GM19023 (cell line): Measurements from ENCODE around the gene NKIRAS2.

Experiments
- ATAC-seq: cut with Tn5 transposase; IDR thresholded peaks from one replicate; pipeline ENCODE4 v1.9.1; 2021; ENCODE audit warnings: mild to moderate bottlenecking, moderate library complexity; ENCODE audit not compliant: unreplicated experiment

Gene NKIRAS2

GRCh38 chr17:42019509-42020404 lies at the start of gene NKIRAS2:
Gene NKIRAS2 (plus strand): TSS chr17:42020090. CDS start chr17:42021578, 1,488 bp downstream.
- peak; percentile 59 for ATAC-seq

- no peak for ATAC-seq
Measured at GRCh38 chr17:41970901-41971331, 49.0 kb upstream of the NKIRAS2 start.

DNA sequence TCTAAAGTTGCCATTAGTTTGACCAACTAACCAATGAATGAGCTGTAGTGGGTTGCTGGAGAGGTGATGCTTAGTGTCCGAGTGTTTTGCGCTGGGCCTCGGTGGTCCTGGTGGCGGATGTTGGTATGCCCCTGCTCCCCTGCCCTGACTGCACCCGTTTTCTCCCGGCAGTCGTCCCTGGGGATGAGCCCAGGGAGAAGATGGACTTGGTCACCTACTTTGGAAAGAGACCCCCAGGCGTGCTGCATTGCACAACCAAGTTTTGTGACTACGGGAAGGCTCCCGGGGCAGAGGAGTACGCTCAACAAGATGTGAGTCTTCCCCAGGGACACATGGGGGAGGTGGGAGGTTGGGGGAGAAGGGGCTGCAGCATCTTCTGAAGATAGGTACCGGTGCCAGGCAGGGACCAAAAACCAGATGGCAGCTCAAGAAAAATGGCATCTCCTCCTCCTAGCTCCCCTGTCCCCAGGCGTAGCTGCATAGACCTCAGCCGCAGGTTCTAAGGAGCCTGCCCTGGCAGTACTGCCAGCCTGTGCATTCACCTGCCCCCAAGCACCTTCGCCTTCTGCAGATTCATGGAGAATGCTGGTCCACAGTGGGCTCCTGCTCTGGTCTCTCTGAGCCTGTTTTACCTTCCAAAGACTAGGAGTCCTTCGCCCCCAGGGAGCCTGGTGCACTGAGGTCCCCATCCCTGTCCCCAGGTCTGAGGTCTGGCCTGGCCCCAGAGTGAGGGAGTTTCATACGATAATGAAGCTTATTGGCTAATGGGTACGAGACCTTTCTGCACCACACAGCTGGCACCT lies 48.0 kb upstream of the NKIRAS2 start:
- ATAC-seq = no peak

DNA sequence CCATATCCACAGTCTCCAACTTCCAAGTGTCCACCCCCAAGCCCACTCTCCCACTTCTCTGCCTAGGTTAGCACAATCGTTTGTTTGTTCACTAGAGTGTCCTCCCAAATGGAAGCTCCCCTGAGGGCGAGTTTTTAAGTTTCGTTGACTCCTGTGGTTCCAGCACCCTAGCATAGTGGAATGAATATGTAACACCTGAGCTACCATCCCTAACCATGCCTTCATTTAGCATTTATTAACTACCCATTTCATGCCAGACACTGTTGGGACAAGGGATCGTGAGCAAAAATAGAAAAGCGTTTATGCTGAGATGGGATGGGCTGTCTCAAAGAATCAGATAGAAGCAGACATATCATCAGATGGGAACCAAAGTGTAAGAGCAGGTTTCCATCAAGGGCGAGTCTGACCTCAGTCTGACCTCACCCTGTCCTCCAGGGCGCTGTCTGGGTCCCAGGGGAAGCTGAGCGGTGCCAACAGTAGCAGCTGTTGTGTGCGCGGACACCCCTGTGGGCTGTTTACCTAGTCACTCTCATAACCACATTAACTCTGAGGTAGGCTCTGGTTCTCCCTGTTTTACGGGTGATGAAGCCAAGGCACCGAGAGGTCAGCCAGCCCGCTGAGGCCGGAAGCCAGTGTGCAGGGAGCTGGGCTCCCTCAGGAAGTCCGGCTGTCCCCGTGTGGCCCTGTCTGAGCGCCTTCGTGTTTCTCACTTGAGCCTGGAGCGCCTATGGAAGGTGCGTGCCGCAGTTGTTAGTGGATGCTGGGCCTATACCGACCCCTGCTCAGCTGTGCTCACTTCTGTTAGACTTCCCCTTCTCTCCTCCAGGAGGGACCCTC lies 47.1 kb upstream of the NKIRAS2 start:
- peak; percentile 58 for ATAC-seq

GRCh38 chr17:41973408-41973811 lies 46.5 kb upstream of the NKIRAS2 start:
- ATAC-seq = no peak

GRCh38 chr17:41974031-41974430 lies 45.9 kb upstream of the NKIRAS2 start:
- ATAC-seq = no peak

- ATAC-seq = no peak
Measured at GRCh38 chr17:41974658-41975057, 45.2 kb upstream of the NKIRAS2 start.

DNA sequence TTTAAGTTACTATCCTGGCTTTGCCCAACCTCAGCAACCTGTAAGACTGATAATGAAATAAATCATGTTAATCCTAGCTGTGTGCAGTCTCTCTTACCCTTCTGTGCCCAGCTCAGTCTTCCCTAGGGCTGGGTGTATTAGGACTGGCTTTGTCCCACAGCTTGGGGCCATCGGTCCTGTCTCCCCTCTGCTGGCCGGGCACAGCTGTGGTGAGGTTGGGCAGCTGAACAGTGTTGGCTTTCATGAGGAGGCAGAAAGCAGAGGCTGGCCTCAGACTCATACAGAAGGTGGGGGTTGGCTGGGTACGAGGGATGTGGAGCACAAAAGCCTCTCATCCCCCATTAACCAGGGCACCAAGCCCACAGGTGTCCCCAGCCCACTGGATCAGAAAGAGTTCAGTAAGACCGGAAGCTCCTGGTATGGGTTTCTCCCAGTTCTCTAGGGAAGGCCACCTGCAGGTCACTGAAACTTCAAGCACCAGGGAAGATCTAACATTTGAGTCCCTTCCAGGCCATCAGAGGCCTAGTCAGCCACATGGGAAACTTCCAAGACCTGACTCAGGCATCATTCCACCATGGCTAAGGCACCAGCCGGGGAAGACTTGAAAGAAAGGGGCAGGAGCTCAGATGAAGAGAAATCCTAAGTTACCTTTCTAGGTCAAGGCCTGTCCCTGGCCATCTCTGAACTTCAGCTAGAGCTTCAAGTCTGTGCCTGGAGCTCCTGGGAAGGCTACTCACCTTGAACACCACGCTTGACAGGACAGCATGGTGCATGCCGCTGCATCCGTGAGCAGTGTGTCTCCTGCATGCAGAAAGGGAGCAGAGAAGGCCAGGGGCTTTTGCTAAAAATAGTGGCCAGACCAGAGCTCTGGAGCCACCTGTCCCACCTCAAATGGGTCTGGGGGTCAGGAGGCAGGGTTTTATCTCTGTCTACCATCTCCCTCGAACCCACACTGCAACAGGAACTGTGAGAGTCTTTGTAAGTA lies 44.5 kb upstream of the NKIRAS2 start:
- no peak for ATAC-seq

DNA sequence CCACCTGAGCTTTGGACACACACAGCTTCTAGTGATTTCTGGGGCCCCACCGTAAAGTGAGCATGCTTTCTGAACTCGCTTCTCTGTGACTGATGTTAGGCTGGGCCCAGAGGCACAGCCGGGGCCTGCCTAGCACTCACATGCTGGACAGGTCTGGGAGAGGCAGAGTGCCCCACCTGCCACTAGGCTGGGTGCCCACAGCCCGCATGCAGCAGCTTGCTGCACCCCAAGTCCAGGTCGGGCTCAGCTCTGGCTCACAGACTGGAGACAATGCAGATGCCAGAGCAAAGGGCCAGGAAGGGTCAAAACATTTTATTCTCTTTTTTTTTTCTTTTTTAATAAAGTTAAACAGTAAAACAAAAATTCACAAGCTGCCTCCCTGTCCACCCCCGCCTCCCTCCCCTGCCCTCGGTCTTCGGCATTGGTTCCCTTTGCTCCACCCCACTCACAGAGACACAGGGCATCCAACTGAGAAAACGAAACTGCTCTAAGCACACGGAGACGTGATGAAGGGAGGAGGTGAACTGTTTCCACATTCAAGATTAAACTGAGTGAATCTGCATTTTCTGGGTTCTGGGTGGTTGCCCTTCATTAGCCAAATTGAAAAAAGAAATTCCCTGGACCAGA lies 43.6 kb upstream of the NKIRAS2 start:
- ATAC-seq = no peak

DNA sequence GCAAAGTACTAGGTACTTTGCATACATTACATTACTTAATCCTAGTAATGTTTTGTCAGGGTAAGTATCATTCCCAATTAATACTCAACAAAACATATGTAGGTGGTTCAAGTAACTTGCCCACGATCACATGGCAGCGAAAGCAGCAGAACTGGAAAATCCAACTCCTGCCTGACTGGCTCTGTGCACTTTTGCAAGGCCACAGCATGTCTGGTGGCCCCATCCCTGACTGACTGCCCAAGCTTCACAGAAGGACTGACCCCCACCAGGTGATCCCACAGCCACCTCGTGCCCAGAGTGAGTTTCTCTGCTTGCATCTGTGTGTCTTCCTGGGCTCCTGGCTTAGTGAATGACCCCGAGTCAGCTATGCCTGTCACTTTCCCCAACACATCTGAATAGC lies 41.9 kb upstream of the NKIRAS2 start:
- no peak for ATAC-seq

GRCh38 chr17:41982026-41982760 lies 37.7 kb upstream of the NKIRAS2 start:
- no peak for ATAC-seq

- ATAC-seq = no peak
Measured at GRCh38 chr17:41984454-41984853, 35.4 kb upstream of the NKIRAS2 start.

GRCh38 chr17:41985919-41986318 lies 34.0 kb upstream of the NKIRAS2 start:
- ATAC-seq = no peak

- no peak for ATAC-seq
Measured at GRCh38 chr17:41986634-41987033, 33.3 kb upstream of the NKIRAS2 start.

DNA sequence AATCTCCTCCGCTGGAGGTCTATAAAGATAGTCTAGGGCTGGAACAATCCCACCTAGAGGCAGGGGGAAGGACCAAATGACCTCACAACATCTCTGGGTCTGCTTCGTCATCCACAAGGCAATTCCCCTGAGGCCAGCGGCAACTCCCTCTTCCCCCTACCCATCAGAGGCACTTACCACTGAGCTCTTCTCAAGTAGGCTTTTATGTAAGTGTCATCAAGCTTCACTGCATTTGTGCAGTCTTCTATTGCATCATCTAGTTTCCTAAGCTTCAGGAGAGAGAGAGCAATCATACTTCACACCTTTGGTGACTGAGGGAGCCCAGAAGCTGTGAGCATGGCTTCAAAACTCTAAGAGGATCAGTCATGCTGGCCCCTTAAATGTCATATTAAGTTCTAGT lies 32.2 kb upstream of the NKIRAS2 start:
- ATAC-seq = no peak

DNA sequence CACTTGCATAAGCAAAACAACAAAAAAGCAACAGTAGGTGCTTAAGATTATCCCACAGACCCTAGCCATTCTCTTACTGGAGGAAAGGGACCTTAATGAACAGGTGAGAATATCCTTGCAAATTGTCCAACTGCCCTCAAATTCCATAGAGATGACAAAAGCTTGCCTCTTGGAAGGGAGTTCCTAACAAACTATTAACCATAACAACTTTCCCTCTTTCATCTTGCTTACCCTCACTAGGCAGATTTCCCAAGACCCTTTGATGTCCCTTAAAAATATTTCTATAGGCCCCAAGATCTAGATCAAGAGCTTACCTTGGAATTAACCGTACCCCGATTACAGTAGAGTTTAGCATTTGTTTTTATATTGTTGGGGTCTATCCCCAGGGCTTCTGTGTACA lies 31.5 kb upstream of the NKIRAS2 start:
- no peak for ATAC-seq

GRCh38 chr17:41989702-41990419 lies 30.0 kb upstream of the NKIRAS2 start:
- no peak for ATAC-seq

GRCh38 chr17:41992576-41992975 lies 27.3 kb upstream of the NKIRAS2 start:
- no peak for ATAC-seq
